GM18507 (cell line): ENCODE data around the gene CCDC186.

Source experiments
- DNase-seq: peaks from one replicate; pipeline ENCODE4 v3.0.0; 2011; ENCODE audit warnings: low read depth; ENCODE audit not compliant: insufficient read length; ENCODE audit errors: extremely low spot score
- FAIRE-seq: peaks from 2 replicates; lab custom pipeline; 2011; peaks lifted over from hg19 to GRCh38; lab: Jason Lieb, UNC

CCDC186 gene

DNA sequence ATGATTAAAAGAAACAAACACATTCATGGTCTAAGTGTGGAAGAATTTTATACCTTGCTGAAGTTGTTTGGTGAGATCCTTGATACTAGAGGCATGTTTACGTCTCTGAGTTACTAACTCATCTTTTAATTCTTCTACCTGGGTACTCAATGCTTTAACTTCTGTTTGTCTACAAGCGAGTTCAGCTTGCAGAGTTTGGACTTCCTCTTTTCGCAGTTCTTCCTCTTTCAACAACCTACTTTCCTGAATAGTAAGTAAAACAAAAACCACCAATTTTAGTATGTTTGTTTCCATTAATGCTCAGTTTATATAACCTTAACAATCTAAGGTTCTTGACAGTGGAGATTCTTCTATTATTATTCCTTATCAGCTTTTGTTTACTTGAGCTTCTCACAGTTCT, 42.9 kb downstream of the CCDC186 start:
- FAIRE-seq (peak; percentile 78), DNase-seq (no peak)

- no peak for DNase-seq
- no peak for FAIRE-seq
Observed at GRCh38 chr10:114121031-114121430, 53.0 kb downstream of the CCDC186 start.

- DNase-seq (no peak), FAIRE-seq (no peak)
Observed at GRCh38 chr10:114118514-114118913, 55.5 kb downstream of the CCDC186 start.

DNA sequence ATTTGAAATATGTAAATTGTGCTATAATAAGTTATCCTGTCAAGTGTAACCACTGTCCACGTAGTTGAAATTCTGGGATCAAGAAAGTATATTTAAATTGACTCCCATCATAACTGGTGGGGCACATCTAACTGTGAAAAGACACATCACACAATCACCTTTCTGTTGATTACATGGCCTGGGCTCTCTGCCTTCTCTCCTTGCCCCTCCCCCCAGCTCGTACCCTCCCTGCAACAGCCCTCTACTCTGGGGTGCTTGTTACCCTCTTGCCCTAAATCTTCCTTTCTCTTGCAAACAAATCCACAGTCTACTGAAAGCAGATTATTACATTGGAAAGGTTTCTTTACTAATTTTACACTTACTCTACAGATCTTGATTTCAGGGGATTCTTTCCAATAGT, 56.3 kb downstream of the CCDC186 start:
- no peak for DNase-seq
- FAIRE-seq: no peak

DNA sequence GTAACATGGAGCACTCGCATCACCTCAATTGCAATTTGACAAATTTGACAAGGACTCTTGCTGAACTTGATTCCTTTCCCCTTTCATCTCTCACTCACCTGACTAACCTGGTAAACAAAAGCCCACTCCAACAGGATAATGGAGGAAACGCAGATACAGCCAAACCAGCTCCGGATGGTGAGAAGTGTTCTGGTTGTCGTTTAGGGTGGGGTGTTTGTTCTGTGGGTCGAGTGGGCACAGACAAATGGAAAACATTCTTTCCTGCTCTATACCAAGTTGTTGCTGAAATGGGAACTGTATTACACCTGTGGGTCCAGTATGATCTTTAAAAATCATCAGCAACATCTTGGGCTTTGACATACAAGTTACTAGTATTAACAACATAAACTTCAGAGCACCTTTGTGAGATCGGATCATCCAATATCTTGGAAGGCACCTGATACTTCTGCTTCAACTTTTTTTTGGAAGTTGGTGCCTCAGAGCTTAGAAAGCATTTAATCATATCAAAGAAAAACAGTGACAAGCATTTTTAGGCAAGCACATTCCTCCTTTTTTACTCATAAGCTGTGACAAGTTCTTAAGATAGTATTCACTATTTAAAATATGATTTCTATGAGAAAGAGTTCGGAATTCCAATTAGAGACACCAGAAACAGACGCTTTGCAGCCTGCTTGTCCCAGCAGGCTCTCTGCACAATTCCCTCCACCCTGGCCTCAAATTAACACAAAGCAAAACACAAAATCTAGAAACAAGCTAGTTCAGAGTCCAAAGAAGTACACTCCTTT, 58.1 kb downstream of the CCDC186 start:
- DNase-seq (no peak), FAIRE-seq (no peak)

DNA sequence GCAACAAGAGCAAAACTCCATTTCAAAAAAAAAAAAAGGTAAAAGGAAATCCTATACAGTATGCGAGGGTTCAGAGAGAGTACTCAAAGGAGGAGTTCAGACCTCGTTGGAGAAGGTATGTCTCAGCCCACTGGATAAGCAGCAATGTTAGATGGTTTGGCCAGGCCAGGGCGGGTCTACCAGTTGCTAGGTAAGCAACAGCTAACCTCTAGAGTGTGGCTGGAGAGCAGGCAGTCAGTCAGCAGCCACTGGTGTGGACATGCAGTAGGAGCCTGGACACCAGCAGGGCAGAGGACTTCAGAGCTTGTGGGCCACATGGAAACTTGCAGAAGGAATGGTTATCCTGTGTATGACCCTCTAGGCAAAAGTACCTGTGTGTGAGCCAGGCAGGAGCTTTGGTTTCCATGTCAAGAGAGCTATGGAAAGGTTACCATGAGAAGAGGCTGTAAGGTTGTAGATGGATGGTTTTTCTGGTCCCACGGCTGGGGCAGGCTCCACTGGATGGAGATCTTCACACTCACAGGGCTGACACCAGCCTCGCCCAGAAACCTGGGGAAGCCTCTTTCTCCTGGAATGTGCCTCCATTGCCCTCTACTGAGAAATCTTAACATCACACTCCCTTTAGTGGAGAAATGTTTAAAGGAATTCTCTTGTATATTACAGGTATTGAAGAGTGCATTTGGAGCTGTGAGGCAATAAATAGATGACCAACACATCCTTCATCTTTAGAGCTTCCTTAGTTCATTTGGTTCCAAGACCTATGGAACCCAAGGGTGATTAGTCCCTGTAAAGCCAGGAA, 63.6 kb downstream of the CCDC186 start:
- no peak for FAIRE-seq
- no peak for DNase-seq

- DNase-seq: no peak
- FAIRE-seq: peak; percentile 83
Observed at GRCh38 chr10:114103284-114103683, 70.7 kb downstream of the CCDC186 start.

- FAIRE-seq (no peak), DNase-seq (no peak)
Observed at GRCh38 chr10:114102256-114102655, 71.7 kb downstream of the CCDC186 start.

DNA sequence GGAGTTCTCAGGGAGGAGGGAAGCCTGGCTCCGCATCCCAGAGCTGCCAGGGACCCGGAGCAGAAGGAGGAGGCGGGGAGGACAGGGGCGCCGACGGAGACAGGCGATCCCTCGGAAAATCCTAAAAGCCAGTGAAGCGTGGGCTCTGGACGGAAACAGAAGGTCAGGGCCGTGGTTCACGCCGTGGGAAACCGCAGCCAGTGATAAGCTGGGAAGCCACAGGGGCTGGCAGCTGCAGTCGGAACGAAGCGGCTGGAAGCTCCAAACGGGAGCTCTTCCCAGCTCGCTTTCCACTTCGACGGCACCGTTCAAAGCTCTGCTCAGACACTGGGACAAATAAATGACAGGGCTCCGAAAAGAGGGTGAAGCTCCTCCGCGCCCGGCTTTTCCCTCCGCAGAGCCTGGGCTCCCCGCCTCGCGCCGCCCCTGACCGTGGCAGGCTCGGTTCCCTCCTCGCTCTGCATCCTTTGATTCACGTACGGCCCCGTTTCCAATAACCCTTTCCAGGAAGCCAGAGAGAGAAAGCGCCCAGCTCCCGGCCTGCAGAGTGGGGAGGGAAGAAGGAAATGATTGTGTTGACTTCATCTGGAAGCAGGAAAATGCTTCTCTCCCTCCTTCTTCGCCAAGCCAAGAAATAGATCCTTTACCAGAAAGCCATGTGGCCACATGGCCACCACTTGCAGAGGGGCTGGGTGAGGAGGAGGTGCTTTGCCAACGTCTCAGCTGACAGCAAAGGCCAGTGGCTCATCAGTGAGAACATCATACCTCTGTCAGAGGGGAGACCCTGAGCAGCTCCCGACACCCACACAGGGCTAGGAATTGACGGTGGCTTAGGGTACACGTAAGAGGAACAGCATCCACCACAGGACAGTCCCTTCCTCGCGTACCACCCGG, 72.9 kb downstream of the CCDC186 start:
- FAIRE-seq (no peak), DNase-seq (no peak)

DNA sequence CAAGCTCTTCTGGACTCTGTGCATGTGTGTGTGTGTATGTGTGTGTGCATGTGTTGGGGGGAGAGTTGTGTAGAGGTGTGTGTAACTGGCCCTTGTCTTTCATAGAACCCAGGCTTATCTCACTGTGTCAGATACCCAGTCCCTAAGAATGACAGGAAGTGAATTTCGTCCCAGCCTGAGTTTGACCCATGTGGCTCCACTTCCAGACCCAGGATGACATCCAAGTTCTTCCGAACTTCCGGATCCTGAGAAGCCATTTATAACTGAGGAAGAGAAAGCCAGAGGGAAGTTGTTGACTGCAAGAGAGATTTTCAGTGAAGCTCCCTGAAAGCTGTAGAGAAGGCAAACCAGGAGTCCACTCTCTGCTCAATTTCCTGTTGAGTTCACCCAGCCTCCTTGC, 77.1 kb downstream of the CCDC186 start:
- no peak for FAIRE-seq

DNA sequence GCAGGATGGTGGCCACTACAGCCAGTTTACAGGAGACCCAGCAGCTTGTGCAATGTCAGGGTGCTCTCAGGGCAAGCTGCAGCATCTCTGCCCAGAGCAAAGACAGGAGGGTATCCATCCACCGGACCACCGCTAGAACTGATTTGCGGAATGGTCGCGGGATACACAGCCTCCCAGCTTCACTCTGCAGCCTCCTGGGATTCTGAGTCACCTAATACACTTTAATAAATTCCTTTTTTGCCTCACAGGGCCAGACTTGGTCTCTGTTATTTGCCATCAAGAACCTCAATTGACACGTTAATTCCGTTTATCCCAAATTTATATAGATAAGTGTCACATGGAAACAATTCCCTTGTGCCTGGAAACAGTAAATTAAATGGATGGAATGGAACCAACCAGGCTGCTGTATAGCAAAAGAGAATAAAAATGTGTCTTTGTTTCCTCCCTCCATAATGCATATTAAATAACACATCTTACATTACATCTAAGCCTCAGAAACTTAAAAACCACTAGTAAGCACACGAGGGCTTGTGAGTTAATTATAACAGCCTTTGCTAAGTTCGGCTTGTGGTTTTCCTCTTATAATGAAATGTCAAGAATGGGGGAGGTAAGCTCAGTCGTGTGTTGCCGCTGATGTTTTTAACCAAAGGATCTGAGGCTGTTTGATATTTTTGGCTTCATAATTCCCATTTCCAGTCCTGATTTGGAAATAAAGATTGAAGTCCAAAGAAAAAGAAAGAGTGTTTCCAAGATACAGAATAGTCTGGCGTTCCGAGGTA, 78.3 kb downstream of the CCDC186 start:
- DNase-seq (no peak), FAIRE-seq (peak; percentile 91)

More for the DNA sequence above, 77.1 kb downstream of the CCDC186 start:
- no peak for DNase-seq

GRCh38 chr10:114094795-114095194, 79.2 kb downstream of the CCDC186 start:
- DNase-seq: no peak
- peak; percentile 63 for FAIRE-seq

- no peak for FAIRE-seq
- no peak for DNase-seq
Observed at GRCh38 chr10:114087655-114088054, 86.3 kb downstream of the CCDC186 start.

DNA sequence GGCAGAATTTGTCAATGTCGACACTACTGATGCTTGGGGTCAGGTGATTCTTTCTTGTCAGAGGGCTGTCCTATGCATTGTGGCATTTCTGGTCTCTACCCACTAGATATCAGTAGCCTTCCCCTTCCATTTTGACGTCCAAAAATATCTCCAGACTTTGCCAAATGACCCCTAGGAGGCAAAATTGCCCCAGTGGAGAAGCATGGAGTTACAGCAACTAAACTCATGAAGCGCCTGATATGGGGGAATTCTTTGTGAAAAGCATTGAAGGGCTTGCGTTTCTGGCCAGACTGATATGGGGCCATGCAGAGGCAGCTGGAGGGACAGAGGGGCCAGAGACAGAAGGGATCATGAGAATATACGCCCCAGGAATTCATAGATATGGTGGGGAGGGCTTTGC, 86.7 kb downstream of the CCDC186 start:
- DNase-seq (no peak), FAIRE-seq (no peak)

GRCh38 chr10:114084215-114084614, 89.8 kb downstream of the CCDC186 start:
- no peak for DNase-seq
- FAIRE-seq: no peak

- FAIRE-seq (no peak), DNase-seq (no peak)
Observed at GRCh38 chr10:114083040-114083439, 91.0 kb downstream of the CCDC186 start.

GRCh38 chr10:114081911-114082583, 92.0 kb downstream of the CCDC186 start:
- DNase-seq: no peak
- no peak for FAIRE-seq

DNA sequence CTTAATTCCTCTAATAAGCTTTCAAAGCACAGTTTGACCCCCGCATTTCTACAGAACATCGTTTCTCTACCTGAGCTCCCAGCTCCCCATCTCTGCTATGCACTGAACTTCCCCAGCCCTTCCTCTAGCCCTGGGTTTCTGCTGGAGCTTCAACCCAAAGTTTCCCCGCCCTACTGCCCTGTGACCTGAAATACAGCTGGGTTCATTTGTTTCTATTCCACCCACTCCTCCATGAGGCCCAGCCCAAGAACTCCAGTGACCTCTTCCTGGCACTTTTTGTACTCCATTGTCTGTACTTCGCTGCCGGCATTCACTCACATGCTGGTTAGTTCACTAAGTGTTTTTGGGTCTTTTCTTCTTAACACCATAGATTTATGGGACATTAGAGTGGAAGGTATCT, 94.6 kb downstream of the CCDC186 start:
- DNase-seq: no peak
- FAIRE-seq: no peak

GRCh38 chr10:114078346-114078745, 95.7 kb downstream of the CCDC186 start:
- DNase-seq (no peak), FAIRE-seq (no peak)
